T follicular helper cell (primary cell): ENCODE data around the gene SAP30.

Source experiments
- DNase-seq: peaks from one replicate; pipeline ENCODE4 v3.0.0-alpha.2; 2020; ENCODE audit warnings: low read depth

The SAP30 gene

GRCh38 chr4:173367285-173367684 is 3.5 kb upstream of the SAP30 start:
- no peak for DNase-seq

DNA sequence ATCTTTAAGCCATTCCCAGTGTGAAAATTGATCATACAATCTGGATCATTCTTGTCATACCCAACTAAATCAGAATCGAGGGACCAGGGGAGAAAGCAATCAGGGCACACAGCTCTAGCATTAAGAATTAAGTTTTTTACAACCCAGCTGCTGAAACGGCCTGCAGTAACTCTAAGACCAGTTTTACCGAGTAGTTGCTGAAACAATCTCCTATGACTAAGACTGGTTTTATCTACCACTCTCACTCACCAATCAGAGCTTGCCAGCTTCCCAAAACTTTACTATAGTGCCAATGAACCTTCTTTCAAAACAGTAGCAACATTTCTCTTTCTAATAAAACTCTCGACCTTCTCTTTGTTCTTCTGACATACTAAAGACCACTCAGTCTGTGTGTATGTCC is 2.8 kb upstream of the SAP30 start:
- no peak for DNase-seq

DNA sequence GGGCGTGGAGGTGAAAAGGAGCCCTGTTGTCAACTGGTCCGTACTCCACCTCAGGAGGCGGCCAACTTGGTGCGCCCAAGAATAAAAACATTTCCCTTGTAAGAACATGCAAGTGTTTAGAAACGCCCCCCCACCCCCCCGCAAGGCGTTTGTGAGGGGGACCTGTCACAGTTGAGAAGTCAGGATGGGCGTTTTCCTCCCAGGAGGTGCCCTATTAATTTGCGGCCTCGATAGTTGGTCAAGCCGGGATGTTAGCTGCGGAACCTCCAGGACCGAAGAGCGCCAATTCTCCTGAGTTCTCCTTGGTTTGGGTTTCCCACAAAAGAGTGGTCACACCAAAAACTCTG is 651 bp upstream of the SAP30 start:
- peak; percentile 41 for DNase-seq

- peak; percentile 21 for DNase-seq
Measured at GRCh38 chr4:173371292-173372192, 788 bp downstream of the SAP30 start.

DNA sequence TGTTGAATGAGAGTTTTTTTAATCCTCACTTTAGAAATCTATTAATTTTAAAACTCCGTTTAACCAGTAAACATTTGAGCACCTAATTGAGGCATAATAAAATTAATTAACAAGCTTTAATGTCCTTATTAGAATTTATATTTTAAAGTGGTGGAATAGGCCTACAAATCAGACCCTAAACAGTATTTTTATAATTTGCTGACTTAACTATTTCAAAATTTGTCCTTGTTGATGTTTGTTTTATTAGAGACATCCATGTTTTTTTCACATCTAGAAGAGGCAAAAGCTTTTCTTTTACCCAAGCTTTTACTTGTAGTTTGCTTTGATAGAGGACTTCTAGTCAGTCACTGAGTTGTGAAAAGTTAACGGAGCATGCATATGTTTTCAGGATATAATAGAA is 3.8 kb downstream of the SAP30 start:
- no peak for DNase-seq

- DNase-seq: no peak
Measured at GRCh38 chr4:173379929-173380328, 9.2 kb downstream of the SAP30 start.

DNA sequence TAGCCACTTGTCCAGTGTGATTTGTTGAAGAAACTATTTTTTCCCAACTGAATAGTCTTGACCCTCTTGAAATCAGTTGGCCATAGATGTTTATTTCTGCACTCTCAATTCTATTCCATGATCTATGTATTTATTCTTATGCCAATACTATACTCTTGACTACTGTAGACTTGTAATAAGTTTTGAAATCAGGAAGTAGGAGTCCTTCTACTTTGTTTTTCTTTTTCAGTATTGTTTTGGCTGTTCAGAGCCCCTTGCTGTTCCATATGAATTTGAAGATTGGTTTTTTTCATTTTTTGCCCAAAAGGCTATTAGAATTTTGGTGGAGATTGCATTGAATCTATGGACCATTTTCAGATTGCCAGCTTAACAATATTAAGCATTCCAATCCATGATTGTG is 10.2 kb downstream of the SAP30 start:
- DNase-seq: no peak

DNA sequence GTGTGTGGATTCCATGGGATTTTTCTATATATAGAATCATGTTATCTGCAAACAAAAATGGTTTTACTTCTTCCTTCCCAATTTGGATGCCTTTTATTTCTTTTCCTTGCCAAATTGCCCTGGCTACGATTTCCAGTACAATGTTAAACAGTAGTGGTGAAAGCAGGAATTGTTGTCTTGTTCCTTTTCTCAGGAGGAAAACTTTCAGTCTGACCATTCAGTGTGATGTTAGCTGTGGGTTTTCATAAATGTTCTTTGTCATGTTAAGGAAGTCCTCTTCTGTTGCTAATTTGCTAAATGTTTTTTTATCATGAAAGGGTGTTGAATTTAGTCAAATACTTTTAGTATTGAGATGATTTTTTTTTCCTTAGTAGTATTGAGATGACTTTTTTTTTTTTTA is 10.9 kb downstream of the SAP30 start:
- DNase-seq: no peak

- DNase-seq: no peak
Measured at GRCh38 chr4:173382349-173382748, 11.6 kb downstream of the SAP30 start.

GRCh38 chr4:173386751-173387150 is 16.0 kb downstream of the SAP30 start:
- no peak for DNase-seq

DNA sequence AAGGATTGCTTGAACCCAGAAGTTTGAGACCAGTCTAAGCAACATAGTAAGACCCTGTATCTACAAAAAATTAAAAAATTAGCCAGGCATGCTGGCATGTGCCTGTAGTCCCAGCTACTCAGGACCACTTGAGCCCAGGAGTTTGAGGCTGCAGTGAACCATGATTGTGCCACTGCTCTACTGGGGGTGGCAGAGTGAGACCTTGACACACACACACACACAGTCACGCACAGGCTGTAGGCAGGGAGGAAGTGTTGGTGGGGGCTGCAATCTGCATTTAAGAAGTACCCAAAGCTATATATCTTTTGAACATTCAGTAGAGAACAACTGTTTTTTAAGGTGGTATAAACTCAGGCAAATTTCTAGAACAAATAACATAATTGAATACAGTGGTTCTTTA is 20.9 kb downstream of the SAP30 start:
- no peak for DNase-seq

- DNase-seq: no peak
Measured at GRCh38 chr4:173397604-173398003, 26.9 kb downstream of the SAP30 start.

GRCh38 chr4:173398220-173398619 is 27.5 kb downstream of the SAP30 start:
- DNase-seq: no peak

DNA sequence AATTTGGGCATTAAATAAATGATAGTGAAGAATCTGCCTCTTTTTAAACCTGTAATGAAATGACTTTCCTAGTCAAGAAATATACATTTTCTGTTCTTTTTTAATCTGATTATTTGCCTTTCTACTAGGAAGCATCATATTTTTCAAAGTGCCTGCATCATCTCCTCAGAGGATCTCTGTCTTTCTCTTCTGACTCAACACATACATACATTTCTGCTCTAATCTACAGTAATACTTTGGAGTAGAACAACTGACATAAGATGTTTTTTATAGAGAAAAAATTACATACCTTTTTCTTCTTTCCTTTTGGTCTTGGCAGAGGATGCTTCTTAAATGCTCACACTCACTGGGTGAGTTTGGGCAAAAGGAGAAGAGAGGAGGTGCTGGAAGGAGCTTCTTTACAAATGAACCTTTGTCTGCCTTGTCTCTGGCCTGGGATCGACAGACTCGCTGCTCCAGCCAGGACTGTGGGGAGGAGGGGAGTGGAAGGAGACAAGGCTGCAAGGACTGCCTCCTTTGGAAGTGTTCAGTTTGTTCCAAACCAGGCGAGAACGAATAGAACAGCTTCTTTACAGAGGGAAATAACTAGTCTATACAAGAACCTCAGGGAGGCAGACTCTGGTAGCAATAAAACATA is 28.1 kb downstream of the SAP30 start, which contains the start of gene SCRG1:
Gene SCRG1 (minus strand): TSS at position 338 of the 637 bp plus-strand sequence. CDS start 7,702 bp downstream, outside the sequence.
- no peak for DNase-seq

DNA sequence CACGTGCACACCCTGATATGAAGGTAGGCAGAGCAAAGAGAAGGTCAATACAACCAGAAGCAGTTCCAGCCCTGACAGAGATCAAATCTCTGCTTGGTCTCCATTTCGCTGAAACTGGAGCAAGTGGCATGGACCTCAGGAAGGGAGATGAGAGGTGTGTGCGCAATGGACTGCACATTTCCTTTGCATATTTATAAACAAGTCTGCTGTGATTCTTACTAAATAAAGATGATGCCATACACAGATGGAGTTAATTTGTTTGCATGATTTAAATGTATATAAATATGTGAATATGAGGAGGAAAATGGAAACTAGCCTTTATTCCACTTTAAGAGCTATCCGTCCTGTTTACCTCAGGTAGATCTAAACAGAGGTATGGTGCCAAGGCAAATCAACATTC is 30.3 kb downstream of the SAP30 start:
- DNase-seq: no peak

- DNase-seq: no peak
Measured at GRCh38 chr4:173403051-173403450, 32.3 kb downstream of the SAP30 start.

DNA sequence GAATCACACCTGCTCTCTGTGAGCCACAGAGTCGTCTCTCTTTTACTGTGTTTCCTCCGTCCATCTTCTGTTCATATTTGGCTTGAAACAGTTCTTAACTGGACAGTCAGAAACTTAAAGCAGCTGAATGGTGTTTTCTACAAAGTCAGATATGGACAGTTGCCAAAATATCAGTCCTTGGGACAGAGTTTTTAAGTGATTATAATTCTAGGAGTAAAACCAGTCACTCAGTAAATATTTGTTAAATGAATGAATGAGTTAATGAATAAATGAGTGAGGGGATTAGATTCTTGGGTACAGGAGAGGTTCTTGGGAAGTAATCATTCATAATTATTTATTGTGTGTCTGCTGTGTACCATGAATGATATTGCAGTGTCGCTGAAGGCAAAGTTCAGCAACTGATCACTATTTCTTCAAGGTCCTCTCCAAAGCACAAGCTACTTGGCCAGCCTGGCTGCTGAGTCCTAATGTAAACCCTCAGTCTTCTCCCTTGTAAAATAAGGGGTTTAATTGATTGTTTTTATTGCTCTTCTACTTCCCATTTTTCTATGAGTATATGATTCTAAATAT is 33.6 kb downstream of the SAP30 start:
- DNase-seq: no peak

- no peak for DNase-seq
Measured at GRCh38 chr4:173405840-173406606, 35.3 kb downstream of the SAP30 start.

DNA sequence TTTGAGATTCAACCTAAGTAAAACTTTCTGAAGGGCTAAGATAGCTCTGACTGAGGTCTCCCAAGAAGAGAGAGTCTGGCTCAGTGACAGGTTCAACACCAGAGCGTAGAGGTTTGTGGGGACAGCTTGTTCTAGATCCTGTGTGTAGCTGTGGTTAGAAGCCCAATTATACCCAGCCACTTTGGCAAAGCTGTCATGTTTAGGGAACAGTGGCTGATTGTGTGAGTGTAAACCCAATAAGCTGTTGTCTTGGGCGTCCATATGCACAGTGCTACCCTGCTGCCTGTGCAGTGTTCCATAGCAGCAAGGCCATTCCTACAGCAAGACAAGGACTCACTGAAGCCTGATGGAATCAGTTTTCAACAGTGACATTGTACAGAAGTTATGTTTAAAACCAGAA is 39.3 kb downstream of the SAP30 start:
- DNase-seq: no peak

GRCh38 chr4:173411106-173411693 is 40.4 kb downstream of the SAP30 start:
- no peak for DNase-seq

DNA sequence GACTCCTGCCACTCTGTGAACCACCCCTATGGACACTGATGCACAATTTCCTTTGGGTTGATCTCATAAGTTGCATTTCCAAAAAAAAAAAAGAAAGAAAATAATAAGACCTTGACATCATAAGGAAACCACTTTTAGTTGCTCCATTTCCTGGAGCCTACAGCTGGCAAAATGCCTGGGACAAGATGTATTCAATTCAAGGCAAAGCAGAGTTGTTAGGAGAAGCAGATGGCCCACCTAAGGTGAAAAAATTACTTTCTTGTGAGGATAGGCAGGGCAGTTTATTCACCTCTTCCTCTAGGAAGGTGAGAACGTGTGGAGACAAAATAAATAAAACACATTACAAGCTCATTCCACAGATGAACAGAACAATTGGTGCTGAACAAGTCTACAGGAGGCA is 42.3 kb downstream of the SAP30 start:
- no peak for DNase-seq

DNA sequence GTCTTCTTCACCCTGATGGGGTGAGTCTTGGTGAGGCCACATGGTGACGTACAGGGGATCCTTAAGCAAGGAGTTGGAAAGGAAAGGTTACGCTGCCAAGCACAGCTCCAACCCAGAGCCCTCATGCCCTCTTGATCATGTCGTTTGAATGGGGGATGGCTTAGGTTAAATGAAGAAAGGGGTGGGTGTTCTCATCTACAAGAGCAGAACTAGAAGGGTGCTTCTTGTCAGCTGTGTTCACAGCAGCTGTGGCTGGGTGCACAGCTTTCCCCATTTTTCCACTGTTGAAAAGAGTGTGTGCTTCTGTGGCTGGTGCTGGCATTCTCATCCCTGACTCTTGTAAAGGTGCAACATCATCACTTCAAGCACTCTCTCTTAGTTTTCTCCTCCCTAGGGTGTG is 43.7 kb downstream of the SAP30 start:
- no peak for DNase-seq
